HG02840 (cell line): ENCODE results near the gene INTS4.
"Not testable (repeated sequence)": the region's sequence is repeated elsewhere in the genome, so short reads cannot be mapped to it uniquely, and the experiment has no call there.

Experiments used
- ATAC-seq: cut with Tn5 transposase; IDR thresholded peaks from one replicate; pipeline ENCODE4 v1.9.1; 2021; ENCODE audit warnings: mild to moderate bottlenecking, moderate library complexity, moderate number of reproducible peaks; ENCODE audit not compliant: unreplicated experiment, low FRiP score

The INTS4 gene, protein sequence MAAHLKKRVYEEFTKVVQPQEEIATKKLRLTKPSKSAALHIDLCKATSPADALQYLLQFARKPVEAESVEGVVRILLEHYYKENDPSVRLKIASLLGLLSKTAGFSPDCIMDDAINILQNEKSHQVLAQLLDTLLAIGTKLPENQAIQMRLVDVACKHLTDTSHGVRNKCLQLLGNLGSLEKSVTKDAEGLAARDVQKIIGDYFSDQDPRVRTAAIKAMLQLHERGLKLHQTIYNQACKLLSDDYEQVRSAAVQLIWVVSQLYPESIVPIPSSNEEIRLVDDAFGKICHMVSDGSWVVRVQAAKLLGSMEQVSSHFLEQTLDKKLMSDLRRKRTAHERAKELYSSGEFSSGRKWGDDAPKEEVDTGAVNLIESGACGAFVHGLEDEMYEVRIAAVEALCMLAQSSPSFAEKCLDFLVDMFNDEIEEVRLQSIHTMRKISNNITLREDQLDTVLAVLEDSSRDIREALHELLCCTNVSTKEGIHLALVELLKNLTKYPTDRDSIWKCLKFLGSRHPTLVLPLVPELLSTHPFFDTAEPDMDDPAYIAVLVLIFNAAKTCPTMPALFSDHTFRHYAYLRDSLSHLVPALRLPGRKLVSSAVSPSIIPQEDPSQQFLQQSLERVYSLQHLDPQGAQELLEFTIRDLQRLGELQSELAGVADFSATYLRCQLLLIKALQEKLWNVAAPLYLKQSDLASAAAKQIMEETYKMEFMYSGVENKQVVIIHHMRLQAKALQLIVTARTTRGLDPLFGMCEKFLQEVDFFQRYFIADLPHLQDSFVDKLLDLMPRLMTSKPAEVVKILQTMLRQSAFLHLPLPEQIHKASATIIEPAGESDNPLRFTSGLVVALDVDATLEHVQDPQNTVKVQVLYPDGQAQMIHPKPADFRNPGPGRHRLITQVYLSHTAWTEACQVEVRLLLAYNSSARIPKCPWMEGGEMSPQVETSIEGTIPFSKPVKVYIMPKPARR

DNA sequence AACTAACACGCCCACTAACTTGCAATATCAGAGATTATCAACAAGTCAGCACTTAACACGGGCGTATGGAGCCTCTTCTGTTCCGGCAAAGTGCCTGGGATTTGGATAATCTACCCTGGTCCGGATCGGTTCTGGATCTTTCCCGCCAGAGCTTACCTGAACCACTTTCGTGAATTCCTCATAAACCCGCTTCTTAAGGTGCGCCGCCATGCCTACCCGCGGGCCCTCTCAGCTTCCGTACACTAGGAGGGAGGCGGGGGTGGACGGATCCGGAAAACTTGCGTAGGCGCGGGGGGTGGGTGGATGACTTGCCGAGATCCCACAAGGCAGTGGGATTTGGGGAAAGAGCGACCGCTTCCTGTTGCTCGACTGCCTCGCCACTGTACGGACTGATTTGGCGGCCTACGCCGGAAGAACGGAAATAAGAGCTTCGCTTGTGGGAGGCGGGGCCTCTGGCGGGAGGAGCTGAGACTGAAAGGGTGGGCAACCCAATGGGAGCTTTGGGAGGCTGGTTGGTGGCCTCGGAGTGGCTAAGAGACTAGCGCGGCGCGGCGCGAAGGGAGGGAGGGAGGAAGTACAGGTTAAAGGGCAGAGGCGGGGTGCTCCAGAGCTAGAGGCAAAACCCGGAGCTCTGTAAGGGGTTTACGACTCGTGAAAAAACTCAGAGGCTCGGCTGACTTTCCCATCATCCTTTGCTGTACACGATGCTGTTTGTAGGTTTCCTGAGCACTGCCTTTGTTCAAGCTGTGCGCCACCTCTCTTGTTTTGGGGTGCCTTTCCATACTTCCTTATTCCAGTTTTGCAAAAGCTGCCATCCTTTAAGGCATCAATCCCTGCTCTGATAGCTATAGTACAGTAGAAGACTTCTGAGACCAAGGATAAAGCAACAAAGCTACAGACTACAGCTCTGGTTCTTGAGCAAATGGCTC, at the start of gene INTS4:
TSS of gene INTS4 (minus strand) at position 235 of the 929 bp plus-strand sequence. CDS start at position 210, 25 bp downstream.
- peak; percentile 99 for ATAC-seq

DNA sequence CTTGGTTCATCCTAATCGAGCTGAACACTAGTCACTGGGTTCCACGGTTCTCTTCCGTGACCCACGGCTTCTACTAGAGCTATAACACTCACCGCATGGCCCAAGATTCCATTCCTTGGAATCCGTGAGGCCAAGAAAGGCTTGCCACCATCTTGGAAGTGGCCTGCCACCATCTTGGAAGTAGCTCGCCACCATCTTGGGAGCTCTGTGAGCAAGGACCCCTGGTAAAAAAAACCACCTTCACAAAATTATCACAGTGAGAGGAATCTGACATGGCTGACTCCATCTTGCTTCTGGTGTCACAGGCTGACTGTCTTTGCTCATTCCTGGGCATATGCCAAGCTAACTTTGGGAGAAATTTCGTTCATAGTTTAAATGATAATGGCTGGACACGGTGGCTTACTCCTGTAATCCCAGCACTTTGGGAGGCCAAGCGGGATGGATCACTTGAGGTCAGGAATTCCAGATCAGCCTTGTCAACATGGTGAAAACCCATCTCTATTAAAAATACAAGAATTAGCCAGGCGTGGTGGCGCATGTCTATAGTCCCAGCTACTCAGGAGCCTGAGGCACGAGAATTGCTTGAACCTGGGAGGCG, 47.5 kb upstream of the INTS4 start:
- no peak for ATAC-seq

DNA sequence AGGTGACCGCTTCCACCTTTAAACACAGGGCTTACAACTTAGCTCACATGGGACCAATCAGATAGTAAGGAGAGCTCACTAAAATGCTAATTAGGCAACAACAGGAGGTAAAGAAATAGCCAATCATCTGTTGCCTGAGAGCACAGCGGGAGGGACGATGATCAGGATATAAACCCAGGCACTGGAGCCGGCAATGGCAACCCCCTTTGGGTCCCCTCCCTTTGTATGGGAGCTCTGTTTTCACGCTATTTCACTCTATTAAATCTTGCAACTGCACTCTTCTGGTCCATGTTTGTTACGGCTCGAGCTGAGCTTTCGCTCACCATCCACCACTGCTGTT, 46.9 kb upstream of the INTS4 start:
- not testable (repeated sequence) for ATAC-seq

- no peak for ATAC-seq
Measured at GRCh38 chr11:78040691-78041379, 46.4 kb upstream of the INTS4 start.

GRCh38 chr11:78039919-78040671, 45.6 kb upstream of the INTS4 start:
- ATAC-seq: no peak

DNA sequence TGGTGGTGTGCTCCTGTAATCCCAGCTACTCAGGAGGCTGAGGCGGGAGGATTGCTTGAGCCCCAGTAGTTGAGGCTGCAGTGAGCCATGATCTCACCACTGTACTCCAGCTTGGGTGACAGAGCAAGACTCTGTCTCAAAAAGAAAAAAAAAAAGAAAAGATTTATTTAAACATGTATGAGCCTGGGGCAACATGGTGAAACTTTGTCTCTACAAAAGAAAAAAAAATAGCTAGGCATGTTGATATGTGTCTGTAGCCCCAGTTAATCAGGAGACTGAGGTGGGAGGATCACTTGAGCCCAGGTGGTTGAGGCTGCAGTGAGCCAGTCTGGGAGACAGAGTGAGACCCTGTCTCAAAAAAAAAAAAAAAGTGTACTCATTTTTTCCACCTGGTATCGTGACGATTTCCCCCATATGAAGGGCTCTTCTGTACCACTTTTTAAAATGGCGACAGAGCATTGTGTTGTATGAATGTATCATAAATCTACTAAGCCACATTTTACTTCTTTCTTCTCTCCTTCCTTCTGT, 45.0 kb upstream of the INTS4 start:
- ATAC-seq: no peak

- ATAC-seq: no peak
Measured at GRCh38 chr11:78038697-78039313, 44.3 kb upstream of the INTS4 start.

- ATAC-seq: no peak
Measured at GRCh38 chr11:78037825-78038620, 43.6 kb upstream of the INTS4 start.

DNA sequence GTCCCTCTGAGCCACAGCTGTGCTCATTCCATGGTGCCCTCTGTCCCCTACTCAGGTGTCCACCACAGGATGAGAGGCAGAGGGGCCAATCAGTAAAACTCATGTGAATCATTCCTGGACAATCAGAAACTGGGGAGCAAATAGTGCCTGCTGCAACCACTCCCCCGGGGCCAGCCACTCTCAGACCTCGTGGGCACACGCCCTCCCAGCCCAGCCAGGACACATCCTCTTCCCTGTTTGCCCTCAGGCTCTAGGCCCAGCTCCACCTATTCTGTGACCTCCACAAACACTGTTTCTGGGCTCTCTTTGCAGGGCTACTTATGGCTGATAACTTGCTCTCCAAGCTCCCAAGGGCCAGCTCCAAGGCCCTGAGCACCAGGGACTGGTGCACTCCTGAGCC, 42.6 kb upstream of the INTS4 start:
- ATAC-seq: no peak

DNA sequence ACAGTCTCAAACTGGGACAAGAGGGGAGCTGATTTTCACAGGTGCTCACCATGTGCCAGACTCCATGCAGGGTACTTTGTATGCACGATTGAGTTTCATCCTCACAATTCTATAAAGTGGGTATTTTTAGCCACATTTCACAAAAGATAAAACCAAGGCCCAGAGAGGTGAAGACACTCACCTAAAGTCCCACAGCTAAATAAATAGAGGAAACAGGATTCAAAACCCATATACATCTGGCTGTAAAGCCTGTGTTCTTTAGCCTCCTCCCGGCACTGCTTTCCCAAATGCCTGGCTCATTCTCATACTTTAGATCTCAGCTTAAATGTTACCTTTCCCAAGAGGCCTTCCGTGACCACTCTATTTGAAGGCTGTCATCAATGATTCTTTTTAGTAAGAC, 41.8 kb upstream of the INTS4 start:
- ATAC-seq: no peak

GRCh38 chr11:78034623-78035022, 40.2 kb upstream of the INTS4 start:
- no peak for ATAC-seq

DNA sequence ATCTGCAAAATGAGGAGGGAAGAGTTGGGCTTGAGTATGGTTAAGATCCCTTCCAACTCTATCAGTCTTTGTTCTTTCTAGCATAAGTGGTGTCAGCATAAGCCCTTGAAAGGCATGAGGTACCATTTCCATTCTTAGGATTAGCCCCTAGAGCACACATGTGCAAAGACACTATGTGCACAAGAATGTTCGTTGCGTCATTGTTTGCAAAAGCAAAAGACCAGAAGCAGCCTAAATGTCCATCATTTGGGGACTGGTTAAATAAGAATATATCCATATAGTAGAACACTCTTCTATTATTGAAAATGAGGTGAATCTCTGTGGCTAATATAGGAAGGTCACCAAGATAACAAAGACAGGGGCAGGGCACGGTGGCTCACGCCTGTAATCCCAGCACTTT, 38.6 kb upstream of the INTS4 start:
- no peak for ATAC-seq

- ATAC-seq: no peak
Measured at GRCh38 chr11:78032090-78032489, 37.6 kb upstream of the INTS4 start.

GRCh38 chr11:78031629-78032028, 37.2 kb upstream of the INTS4 start:
- ATAC-seq: no peak

DNA sequence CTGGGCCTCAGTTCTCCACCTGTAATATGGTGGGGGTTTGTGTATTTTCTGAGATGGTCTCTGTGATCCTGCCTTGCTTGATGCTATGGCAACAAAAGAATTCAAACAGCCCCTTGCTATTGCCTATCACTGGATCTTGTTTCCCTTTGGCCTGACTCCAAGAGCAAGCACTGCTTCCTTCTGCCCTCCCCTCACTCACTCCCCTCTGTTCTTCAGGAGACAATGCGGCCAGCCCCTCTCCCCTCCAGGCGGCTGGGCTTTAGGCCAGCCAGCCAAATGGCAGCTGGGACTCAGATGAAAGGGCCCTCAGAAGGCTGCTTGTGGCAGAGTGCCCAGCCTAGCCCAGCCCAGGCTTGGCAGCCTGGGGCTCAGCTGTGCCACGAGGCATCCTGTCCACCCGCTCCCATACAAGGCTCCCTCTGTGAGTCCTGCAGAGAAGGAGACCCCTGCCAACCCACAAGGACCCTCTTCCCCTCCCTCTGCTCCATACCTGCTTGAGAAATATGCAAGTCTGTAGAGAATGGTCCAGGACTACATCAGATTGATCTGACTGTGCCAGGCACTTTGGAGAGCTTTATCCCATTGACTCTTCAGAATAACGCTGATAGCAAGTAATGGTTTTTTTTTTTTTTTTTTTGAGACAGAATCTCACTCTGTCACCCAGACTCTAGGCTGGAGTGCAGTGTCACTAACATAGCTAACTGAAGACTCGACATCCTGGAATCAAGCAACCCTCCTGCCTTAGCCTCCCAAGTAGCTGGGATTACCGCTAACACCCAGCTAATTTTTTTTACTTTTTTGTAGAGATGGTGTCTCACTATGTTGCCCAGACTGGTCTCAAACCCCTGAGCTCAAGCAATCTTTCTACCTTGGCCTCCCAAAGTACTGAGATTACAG, 36.2 kb upstream of the INTS4 start:
- no peak for ATAC-seq

DNA sequence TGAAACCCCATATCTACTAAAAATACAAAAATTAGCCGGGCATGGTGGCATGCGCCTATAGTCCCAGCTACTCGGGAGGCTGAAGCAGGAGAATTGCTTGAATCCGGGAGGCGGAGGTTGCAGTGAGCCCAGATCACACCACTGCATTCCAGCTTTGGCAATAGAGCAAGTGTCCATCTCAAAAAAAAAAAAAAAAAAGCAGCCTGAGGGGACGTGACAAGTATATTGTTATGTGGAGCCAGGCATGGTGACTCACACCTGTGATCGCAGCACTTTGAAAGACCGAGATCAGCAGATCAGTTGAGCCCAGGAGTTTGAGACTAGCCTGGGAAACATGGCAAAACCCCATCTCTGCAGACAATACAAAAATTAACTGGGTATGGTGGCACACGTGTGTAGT, 34.0 kb upstream of the INTS4 start:
- ATAC-seq: not testable (repeated sequence)
